Esophagus squamous epithelium (tissue), 5 donors: ENCODE data around the gene LSM4. TPM values are rescaled to one million over a fixed set of nuclear protein-coding genes. Genes with fewer than 3 reads are reported as not detected.

Experiments
- DNase-seq: peaks from one replicate; lab custom pipeline; 2025; lab: John Stamatoyannopoulos, UW
- H3K27ac ChIP-seq, 4 donors: fragments of 200-600 bp; sonication (generic); one replicate each; pipeline ENCODE4 v1.5.1; 2016 to 2019; ENCODE audit warnings: mild to moderate bottlenecking in 1 of 4
- H3K27me3 ChIP-seq, 4 donors: fragments of 200-600 bp; sonication (generic); 1 replicate in 3 of 4; 2 replicates in 1 of 4; pipeline versions ENCODE4 v1.5.1 to v1.6.0; 2017 to 2021; ENCODE audit warnings: antibody characterized with exemption in 1 of 4
- H3K36me3 ChIP-seq, 3 donors: fragments of 200-600 bp; sonication (generic); one replicate each; pipeline ENCODE4 v1.5.1; 2016 to 2019
- H3K4me1 ChIP-seq, 3 donors: fragments of 200-600 bp; sonication (generic); one replicate each; pipeline ENCODE4 v1.5.1; 2017 to 2019
- H3K4me3 ChIP-seq, 4 donors: fragments of 200-600 bp; sonication (generic); 1 replicate in 3 of 4; 2 replicates in 1 of 4; pipeline ENCODE4 v1.5.1; 2016 to 2019; ENCODE audit warnings: mild to moderate bottlenecking in 2 of 4, moderate library complexity in 1 of 4
- H3K9me3 ChIP-seq, 3 donors: fragments of 200-600 bp; sonication (generic); one replicate each; pipeline ENCODE4 v1.5.1; 2016 to 2019
- CTCF ChIP-seq, 6 experiments: fragments of 450-650 bp in 4 of 6; fragments of 200-600 bp in 2 of 6; sonication (generic) in 2 of 6; IDR thresholded peaks; one replicate each; pipeline ENCODE4 v1.5.1; 2016 to 2019; ENCODE audit warnings: antibody characterized with exemption in 6 of 6, mild to moderate bottlenecking in 4 of 6, moderate library complexity in 4 of 6
- POLR2A ChIP-seq, 4 donors: fragments of 450-650 bp; IDR thresholded peaks; one replicate each; pipeline ENCODE4 v1.6.1; 2017; ENCODE audit warnings: antibody characterized with exemption in 4 of 4, mild to moderate bottlenecking in 4 of 4, moderate library complexity in 3 of 4
- WGBS, 2 donors: methylation state at CpG; one replicate each; pipeline ENCODE4 v1.1.5; 2018; 5-methylcytosine and 5-hydroxymethylcytosine counted together
- intact Hi-C: fragments of 100-400 bp; cut with DNase I; formaldehyde crosslinking; loops from one replicate; pipeline ENCODE4 v1.15.0; 2022
- total RNA-seq, 4 donors: library from RNA; depleted of rRNA; stranded (reverse); fragments of >200 nt; gene quantifications; one replicate each; pipeline ENCODE4 v1.1.0, GENCODE V29; 2016
- donor health status: DM: yes; HTN: yes; CAD: no.

LSM4 gene
- total RNA-seq, 4 donors from 2014 or later: 97.3 to 228 (median 137) TPM

- peaks cover 0 to 28% (median 6%) of the 10 kb centered on the region in 3 donors for H3K36me3 ChIP-seq
- no peaks in the 10 kb centered on the region for H3K27me3 ChIP-seq
- no peaks in the 10 kb centered on the region for H3K9me3 ChIP-seq
- H3K27ac ChIP-seq: peak within 1 kb of the TSS; percentile 62 to 84 (median 76)
- no peak for DNase-seq
- H3K4me3 ChIP-seq: peak within 1 kb of the TSS in 1 of 4 donors; percentile 16
- intact Hi-C loops: no loop called here
- peaks cover 24 to 83% (median 38%) of the 10 kb centered on the region in 3 donors for H3K4me1 ChIP-seq
- TF ChIP-seq POLR2A (IDR thresholded peaks at IDR 0.05) (no peak), CTCF (IDR thresholded peaks at IDR 0.05) (no peak)
- 59 to 68% methylated on average over 4 of the region's 9 CpGs for WGBS, 2 donors
Observed at GRCh38 chr19:18274219-18274780, 48.6 kb downstream of the LSM4 start, which contains the start of gene IQCN. Gene IQCN (minus strand): TSS chr19:18274452. CDS start chr19:18269478, 4,974 bp downstream.

- DNase-seq: no peak
- Histone ChIP-seq H3K9me3 (no peaks in the 10 kb centered on the region), H3K4me3 (no peak overlapping the region), H3K27ac (peak overlapping the region in 2 of 4 donors; percentile 81 to 84), H3K4me1 (peaks cover 20 to 77% (median 34%) of the 10 kb centered on the region in 3 donors), H3K36me3 (peaks cover 0 to 30% (median 6%) of the 10 kb centered on the region in 3 donors), H3K27me3 (no peaks in the 10 kb centered on the region)
- 95 to 98% methylated on average over 7 to 12 of the region's 13 CpGs for WGBS, 2 donors
- intact Hi-C loops: no loop called here
- TF ChIP-seq CTCF (IDR thresholded peaks at IDR 0.05): no peak
- TF ChIP-seq POLR2A (IDR thresholded peaks at IDR 0.05): no peak
Observed at GRCh38 chr19:18273561-18274218, 49.2 kb downstream of the LSM4 start.

GRCh38 chr19:18271433-18271841, 51.4 kb downstream of the LSM4 start:
- DNase-seq: no peak
- Histone ChIP-seq H3K9me3 (no peaks in the 10 kb centered on the region), H3K4me3 (no peak overlapping the region), H3K4me1 (peaks cover 19 to 54% (median 21%) of the 10 kb centered on the region in 3 donors), H3K27me3 (no peaks in the 10 kb centered on the region), H3K36me3 (peaks cover 0 to 33% (median 7%) of the 10 kb centered on the region in 3 donors), H3K27ac (peak overlapping the region in 1 of 4 donors; percentile 48)
- TF ChIP-seq CTCF (IDR thresholded peaks at IDR 0.05) (no peak), POLR2A (IDR thresholded peaks at IDR 0.05) (no peak)
- intact Hi-C loops: no loop called here
- 53 to 55% methylated on average over 6 of the region's 6 CpGs for WGBS, 2 donors

GRCh38 chr19:18270326-18270725, 52.5 kb downstream of the LSM4 start:
- TF ChIP-seq POLR2A (IDR thresholded peaks at IDR 0.05) (no peak), CTCF (IDR thresholded peaks at IDR 0.05) (no peak)
- 78 to 85% methylated on average over 8 to 9 of the region's 9 CpGs for WGBS, 2 donors
- Histone ChIP-seq H3K27me3 (no peaks in the 10 kb centered on the region), H3K9me3 (no peaks in the 10 kb centered on the region), H3K27ac (no peak overlapping the region), H3K4me1 (peaks cover 13 to 43% (median 14%) of the 10 kb centered on the region in 3 donors), H3K4me3 (no peak overlapping the region), H3K36me3 (peaks cover 7 to 40% (median 11%) of the 10 kb centered on the region in 3 donors)
- DNase-seq: no peak
- intact Hi-C loops: no loop called here
